Stimulated activated CD8-positive, alpha-beta memory T cell treated with anti-CD3 and anti-CD28 coated beads, Interleukin-7, amount 100 ng/mL, for 1 hour (primary cell): ENCODE data around the gene GDF10.

ENCODE experiments used
- DNase-seq, 2 donors: peaks; one replicate each; pipeline ENCODE4 v3.0.0-alpha.2; 2020; ENCODE audit warnings: low read depth in 2 of 2

GDF10 gene

DNA sequence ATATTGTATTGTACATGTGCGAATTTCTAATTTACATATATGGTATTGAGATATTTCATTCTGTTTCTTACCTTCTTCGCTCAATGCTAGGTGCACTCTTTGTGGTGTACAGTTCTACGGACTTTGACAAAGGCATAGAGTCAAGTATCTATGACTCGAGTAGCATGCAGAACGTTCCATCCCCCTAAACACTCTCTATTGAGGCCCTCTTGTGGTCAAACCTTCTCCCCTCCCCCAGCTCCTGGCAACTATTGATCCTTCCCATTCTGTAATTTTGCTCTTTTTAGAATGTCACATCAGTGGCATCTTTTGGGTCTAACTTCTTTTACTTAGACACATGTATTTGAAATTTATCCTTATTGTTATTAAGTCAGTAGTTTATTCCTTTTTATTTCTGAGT, 30.7 kb upstream of the GDF10 start:
- DNase-seq = no peak

DNA sequence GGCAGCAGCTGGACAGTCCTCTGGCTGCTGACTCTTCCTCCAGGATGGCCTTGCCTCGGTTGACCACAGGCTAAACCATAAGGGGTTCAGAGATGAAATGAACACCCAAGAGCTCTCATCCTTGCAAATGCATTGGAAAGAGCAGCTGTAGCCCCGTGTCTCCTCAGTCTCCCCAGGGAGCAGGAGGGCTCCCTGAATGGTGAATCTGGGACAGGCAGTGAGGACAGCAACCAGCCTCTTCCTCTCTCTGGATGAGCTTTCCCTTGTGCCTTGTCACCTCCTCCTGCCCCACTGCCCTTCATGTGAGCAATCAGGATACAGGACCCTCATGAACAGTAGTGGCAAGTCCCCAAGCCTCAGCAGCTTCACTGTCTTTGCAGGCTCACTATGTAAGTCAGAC, 23.9 kb upstream of the GDF10 start:
- DNase-seq = no peak

DNA sequence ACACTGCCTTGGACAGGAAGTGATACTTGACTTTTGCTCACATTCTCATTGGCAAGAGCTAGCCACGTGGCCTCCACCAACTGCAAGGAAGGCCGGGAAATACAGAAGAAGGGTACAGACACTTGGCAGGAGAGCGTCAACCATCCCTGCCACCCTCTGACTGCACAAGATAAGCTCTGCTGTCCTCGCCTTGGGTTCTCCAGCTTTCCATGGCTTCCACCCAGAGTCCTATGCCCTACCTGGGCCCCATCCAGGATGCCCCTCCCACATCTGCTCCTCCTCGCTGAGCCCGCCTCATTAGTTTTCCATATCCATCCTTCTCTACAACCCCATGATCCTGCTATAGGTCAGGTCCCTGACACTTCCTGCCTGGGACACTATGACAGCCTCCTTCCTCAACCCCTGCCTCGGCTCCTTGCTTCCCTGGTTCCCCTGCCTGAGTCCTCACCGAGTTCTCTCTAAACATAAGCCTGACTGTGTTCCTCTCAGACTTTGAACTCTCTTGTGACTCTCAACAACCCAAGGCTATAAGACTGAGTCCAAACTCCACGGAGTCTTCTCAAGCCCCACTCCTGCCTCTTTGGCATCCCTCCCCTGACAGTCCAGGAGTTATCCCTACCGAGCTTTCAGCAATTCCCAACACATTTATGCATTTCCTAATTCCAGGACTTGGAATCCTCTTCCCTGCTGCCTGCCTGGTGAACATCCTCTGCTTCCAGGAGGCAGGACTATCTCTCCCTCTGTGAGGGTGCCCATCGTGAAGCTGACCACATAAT, 23.2 kb upstream of the GDF10 start:
- DNase-seq = no peak

DNA sequence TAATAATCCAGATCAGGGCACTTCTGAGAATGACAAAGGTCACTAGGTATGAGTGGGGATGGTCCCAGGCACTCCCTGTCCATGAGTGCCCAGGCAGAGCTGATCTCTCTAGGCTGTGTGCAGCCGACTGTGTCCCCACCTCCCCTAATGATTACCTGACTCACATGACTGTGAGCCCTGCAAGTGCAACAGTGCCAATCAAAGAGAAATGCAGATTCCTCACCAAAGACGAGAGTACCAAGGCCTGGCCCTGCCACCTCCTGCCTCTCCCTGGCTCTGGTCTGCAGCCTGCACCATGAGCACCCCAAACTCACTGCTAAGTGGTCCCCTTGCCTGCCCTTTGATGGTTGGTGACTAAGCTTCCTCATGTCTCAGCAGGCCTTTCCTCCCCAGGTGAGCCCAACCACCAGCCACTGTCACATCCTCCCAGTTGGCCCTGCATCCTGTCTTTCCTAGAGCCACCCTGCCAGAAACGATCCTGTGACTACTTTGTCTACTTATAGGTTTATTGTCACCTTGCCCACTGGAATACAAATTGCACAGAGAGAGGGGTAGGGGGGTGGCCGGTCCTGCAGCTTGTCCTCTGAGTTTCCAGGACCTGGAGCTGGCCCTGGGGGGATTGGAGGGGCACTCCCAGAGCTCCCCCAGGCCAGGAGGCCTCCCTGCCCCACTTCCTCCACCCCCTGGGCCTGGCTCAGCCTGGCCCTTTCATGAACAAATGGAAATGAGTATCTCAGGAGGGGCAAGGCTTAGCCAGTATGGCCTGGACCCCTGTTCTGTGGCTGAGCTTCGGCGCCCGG, 22.4 kb upstream of the GDF10 start:
- no peak for DNase-seq

- no peak for DNase-seq
These were observed 21.9 kb upstream of the GDF10 start for GRCh38 chr10:47278152-47278473.

DNA sequence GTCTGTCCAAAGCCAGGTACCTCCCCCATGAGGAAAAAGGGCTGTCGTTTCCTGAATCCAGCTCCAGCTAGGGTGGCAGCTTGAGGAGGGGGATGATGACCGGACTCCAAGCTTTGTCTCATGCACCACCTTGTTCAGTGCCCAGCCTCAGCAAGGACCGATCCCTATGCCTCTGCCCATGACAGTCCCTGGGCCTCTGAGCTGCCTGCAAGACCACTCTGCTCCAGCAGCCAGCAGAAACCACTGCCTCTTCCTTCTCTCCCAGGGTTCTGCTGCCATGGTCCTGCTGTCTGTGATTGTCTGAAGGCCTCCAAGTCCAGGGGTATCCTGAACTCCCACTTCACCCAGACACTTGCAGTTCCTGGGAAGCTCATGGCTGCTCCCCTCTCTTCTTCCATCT, 21.3 kb upstream of the GDF10 start:
- DNase-seq = no peak

GRCh38 chr10:47279276-47279675, 20.7 kb upstream of the GDF10 start:
- DNase-seq = no peak

DNA sequence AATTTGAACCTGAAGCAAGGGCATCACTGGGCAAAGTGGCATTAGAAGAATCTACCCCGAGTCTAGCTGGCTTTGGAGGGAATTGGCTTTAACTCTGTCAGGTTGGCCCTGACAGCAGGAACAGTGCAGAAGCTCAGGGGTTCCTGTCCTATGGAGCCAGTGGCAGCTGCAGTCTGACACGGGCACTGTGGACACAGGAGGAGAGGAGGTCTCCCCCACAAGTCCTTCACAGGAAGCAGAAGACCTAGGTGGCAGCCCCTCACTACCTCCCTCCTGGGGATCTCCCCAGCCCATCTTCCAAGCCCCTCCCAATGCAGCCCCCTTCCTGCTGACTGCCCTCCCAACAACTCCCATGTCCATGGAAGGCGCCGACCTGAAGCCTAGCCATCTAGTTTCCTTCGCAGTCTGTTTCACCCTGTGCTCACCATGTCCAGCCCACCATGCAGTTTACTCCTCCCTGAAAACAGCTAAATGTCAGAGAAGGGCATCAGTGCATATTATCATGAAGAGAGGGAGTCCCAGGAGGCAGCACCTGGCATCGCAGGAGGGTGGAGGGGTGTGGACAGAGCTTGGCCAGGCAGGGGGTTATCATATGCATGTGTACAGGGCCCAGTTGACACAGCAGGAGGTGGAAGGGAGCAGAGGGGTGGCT, 17.9 kb upstream of the GDF10 start:
- DNase-seq = no peak

- no peak for DNase-seq
These were observed 17.4 kb upstream of the GDF10 start for GRCh38 chr10:47282657-47283018.

GRCh38 chr10:47283101-47283630, 16.8 kb upstream of the GDF10 start:
- no peak for DNase-seq

GRCh38 chr10:47283848-47284247, 16.1 kb upstream of the GDF10 start:
- no peak for DNase-seq

- no peak for DNase-seq
These were observed 14.4 kb upstream of the GDF10 start for GRCh38 chr10:47285381-47286115.

- no peak for DNase-seq
These were observed 13.9 kb upstream of the GDF10 start for GRCh38 chr10:47286116-47286505.

- DNase-seq = no peak
These were observed 13.2 kb upstream of the GDF10 start for GRCh38 chr10:47286591-47287315.

- no peak for DNase-seq
These were observed 12.6 kb upstream of the GDF10 start for GRCh38 chr10:47287365-47287802.

DNA sequence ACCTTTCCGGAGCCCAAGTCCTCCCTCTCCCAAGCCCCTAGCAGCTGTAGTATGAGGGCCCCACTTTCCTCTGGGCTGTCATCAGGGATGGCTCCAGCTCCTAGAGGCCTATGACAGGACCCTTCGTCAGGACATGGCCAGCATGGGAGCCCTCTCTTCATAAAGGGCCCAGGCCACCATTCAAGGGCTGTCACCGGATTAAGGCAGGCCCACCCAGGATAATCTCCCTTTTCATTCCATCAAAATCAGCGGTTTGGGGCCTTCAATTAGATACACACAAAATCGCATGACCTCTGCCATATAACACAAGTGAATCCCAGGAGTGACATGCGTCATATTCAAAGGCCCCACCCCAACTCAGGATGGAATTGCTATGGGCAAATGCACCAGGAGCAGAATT, 12.2 kb upstream of the GDF10 start:
- no peak for DNase-seq

GRCh38 chr10:47288236-47288635, 11.8 kb upstream of the GDF10 start:
- DNase-seq = no peak

- DNase-seq = no peak
These were observed 11.0 kb upstream of the GDF10 start for GRCh38 chr10:47288916-47289495.

DNA sequence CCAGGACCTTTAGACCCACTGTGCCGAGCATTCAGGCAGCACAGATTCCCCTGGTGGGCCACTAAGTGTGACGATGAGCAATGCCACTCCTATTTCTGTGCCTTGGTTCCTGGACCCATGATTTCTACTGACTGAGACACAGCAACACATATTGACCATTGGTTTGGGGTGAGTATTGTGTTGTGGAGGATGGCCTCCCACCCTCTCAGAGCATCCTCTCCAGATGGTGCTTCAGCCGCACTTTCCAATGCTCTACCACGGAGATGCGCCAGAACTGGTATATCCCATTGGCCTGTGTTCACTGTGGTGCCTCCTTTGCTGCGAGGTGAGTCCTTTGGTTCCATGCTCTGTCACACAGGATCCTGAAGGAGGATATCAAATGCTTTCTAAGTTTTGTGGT, 10.1 kb upstream of the GDF10 start:
- DNase-seq = no peak

DNA sequence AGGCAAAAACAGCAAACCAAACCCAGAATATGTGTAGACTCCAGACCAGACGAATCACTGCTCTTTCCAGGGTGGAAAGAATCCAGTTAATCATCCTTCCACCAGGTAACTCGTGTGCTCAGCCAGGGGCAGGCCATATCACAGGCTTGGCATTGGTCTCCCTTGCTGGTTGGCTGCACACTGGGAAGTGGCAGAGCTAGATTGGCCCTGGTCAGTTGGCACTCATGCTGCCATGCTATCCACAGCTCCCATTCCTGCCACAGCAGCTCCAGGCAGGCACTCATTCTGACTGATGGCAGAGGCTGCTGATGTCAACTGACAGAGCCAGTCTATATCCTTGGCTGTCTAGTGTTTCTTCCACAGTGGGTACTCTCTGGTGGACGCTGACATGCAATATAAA, 9.7 kb upstream of the GDF10 start:
- DNase-seq = no peak

DNA sequence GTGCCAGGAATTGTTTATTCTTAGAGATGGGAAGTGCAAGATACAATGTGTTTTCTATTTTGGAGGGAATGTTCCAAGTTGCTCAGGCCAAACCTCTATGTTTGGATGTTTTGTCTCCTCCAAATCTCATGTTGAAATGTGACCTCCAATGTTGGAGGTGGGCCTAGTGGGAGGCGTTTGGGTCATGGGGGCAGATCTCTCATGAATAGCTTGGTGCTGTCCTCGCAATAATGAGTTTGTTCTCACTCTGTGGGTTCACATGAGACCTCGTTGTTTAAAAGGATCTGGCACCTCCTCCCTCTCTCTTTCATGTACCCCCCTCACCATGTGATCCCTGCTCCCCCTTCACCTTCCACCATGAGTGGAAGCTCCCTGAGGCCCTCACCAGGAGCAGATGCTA, 8.3 kb upstream of the GDF10 start:
- no peak for DNase-seq
